H1 (cell line): ENCODE measurements around the gene EIF4E. TPM values are rescaled to one million over a fixed set of nuclear protein-coding genes. Genes with fewer than 3 reads are reported as not detected.
A peak's percentile ranks its signal among the peaks of the same experiment; 100 is the strongest.

Experiments used
- RAD21 ChIP-seq, 2 experiments: IDR thresholded peaks in 1 of 2; conservative IDR thresholded peaks in 1 of 2; 2 replicates each; pipeline ENCODE4 v1.6.1; 2011; ENCODE audit warnings: low read depth in 2 of 2, low read length in 2 of 2, improper control_type of control experiment in 1 of 2, inconsistent platforms in 1 of 2, mild to moderate bottlenecking in 1 of 2, moderate library complexity in 1 of 2
- YY1 ChIP-seq: IDR thresholded peaks from 2 replicates; pipeline ENCODE4 v1.6.1; 2011; ENCODE audit warnings: low read depth, mild to moderate bottlenecking, low read length
- polyA plus RNA-seq, 7 experiments: library from polyadenylated mRNA; depleted of rRNA in 3 of 7; stranded (reverse) in 5 of 7; unstranded in 2 of 7; fragments of >200 nt in 5 of 7; fragments of 200-250 nt in 2 of 7; gene quantifications; 1 replicate in 5 of 7; 2 replicates in 1 of 7; 4 replicates in 1 of 7; pipeline versions ENCODE4 v1.2.1 to v1.2.3, GENCODE V29; 2011 to 2013; ENCODE audit warnings: missing spikeins in 2 of 7, mixed read lengths in 2 of 7
- total RNA-seq: library from RNA; stranded (reverse); fragmentation: NEBNext Ultra II Directional; extraction: Animal tissue kit (Norgen Biotek cat#: 25700); gene quantifications from 2 replicates; pipeline ENCODE4 v1.2.1, GENCODE V29; 2021
- TF ChIP-seq, protein P1 (sequence below): fragments of 300-600 bp; sonication (generic); IDR thresholded peaks from 2 replicates; pipeline ENCODE4 v1.7.1; 2012; ENCODE audit warnings: low read length, moderate library complexity, mild to moderate bottlenecking, inconsistent platforms; ENCODE audit not compliant: insufficient replicate concordance

EIF4E gene
- total and polyA plus RNA-seq, 2 of the 8 experiments (the other 6 are each of a cell fraction or from before 2014, with no cell fraction given): 59.6 to 185 TPM

DNA sequence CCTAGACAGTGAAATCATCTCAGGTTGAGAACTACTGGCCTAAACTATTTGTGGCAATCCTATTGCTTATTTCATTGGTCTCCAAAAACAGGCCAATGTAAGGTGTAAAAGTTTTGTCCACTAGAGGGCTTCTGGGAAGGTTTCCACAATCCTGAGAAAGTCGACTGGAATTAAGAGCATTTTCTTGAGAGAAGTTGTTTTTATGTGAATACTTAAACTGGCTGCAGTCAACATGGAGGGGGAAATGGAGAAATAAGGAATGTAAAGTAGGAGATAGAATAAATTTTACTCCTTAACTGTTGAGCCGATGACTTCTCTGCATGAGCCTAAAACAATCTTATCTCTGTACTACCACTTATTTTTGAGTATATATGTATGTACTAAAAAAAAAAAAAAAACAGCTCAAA is 11.0 kb upstream of the EIF4E start (continued):
- TF ChIP-seq, protein P1, sequence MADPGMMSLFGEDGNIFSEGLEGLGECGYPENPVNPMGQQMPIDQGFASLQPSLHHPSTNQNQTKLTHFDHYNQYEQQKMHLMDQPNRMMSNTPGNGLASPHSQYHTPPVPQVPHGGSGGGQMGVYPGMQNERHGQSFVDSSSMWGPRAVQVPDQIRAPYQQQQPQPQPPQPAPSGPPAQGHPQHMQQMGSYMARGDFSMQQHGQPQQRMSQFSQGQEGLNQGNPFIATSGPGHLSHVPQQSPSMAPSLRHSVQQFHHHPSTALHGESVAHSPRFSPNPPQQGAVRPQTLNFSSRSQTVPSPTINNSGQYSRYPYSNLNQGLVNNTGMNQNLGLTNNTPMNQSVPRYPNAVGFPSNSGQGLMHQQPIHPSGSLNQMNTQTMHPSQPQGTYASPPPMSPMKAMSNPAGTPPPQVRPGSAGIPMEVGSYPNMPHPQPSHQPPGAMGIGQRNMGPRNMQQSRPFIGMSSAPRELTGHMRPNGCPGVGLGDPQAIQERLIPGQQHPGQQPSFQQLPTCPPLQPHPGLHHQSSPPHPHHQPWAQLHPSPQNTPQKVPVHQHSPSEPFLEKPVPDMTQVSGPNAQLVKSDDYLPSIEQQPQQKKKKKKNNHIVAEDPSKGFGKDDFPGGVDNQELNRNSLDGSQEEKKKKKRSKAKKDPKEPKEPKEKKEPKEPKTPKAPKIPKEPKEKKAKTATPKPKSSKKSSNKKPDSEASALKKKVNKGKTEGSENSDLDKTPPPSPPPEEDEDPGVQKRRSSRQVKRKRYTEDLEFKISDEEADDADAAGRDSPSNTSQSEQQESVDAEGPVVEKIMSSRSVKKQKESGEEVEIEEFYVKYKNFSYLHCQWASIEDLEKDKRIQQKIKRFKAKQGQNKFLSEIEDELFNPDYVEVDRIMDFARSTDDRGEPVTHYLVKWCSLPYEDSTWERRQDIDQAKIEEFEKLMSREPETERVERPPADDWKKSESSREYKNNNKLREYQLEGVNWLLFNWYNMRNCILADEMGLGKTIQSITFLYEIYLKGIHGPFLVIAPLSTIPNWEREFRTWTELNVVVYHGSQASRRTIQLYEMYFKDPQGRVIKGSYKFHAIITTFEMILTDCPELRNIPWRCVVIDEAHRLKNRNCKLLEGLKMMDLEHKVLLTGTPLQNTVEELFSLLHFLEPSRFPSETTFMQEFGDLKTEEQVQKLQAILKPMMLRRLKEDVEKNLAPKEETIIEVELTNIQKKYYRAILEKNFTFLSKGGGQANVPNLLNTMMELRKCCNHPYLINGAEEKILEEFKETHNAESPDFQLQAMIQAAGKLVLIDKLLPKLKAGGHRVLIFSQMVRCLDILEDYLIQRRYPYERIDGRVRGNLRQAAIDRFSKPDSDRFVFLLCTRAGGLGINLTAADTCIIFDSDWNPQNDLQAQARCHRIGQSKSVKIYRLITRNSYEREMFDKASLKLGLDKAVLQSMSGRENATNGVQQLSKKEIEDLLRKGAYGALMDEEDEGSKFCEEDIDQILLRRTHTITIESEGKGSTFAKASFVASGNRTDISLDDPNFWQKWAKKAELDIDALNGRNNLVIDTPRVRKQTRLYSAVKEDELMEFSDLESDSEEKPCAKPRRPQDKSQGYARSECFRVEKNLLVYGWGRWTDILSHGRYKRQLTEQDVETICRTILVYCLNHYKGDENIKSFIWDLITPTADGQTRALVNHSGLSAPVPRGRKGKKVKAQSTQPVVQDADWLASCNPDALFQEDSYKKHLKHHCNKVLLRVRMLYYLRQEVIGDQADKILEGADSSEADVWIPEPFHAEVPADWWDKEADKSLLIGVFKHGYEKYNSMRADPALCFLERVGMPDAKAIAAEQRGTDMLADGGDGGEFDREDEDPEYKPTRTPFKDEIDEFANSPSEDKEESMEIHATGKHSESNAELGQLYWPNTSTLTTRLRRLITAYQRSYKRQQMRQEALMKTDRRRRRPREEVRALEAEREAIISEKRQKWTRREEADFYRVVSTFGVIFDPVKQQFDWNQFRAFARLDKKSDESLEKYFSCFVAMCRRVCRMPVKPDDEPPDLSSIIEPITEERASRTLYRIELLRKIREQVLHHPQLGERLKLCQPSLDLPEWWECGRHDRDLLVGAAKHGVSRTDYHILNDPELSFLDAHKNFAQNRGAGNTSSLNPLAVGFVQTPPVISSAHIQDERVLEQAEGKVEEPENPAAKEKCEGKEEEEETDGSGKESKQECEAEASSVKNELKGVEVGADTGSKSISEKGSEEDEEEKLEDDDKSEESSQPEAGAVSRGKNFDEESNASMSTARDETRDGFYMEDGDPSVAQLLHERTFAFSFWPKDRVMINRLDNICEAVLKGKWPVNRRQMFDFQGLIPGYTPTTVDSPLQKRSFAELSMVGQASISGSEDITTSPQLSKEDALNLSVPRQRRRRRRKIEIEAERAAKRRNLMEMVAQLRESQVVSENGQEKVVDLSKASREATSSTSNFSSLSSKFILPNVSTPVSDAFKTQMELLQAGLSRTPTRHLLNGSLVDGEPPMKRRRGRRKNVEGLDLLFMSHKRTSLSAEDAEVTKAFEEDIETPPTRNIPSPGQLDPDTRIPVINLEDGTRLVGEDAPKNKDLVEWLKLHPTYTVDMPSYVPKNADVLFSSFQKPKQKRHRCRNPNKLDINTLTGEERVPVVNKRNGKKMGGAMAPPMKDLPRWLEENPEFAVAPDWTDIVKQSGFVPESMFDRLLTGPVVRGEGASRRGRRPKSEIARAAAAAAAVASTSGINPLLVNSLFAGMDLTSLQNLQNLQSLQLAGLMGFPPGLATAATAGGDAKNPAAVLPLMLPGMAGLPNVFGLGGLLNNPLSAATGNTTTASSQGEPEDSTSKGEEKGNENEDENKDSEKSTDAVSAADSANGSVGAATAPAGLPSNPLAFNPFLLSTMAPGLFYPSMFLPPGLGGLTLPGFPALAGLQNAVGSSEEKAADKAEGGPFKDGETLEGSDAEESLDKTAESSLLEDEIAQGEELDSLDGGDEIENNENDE: peak; percentile 38
- TF ChIP-seq YY1: no peak
- TF ChIP-seq RAD21 (IDR thresholded peaks at IDR 0.05 in 1 of 2, conservative IDR thresholded peaks at IDR 0.05 in 1 of 2; ENCODE audit: low read depth in 2 of 2, low read length in 2 of 2): peak; percentile 53 to 60
